ENCODE data around the gene WDR33. TPM values are rescaled to one million over a fixed set of nuclear protein-coding genes. Genes with fewer than 3 reads are reported as not detected.
"Not testable (repeated sequence)": the region's sequence is repeated elsewhere in the genome, so short reads cannot be mapped to it uniquely, and the experiment has no call there.

Gene WDR33
- total RNA-seq, 1 donor from 2014 or later: 60.7 TPM

DNA sequence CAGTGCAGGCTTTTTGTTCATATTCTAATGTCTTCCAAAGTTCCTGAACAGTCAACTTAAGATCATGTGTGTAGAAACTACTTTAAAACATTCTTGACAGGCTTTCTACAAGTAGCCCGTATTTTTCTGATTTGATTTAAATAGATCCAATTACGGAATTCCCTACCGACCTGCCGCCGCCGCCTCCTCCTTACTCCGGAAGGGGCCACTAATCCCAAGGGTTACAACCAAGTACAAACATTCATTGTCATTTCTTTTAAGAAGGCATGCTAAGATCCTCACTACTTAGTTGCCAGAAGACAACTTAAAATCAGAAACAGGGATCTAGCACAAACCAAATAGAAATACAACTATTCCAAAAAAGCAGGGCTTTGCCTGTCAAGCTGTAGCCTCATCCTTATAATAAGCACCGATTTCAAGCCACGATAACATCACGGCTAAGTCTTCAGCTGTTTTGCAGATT, 784 bp downstream of the WDR33 start:
- peak; percentile 34 for DNase-seq (ENCODE audit: low read depth)

DNA sequence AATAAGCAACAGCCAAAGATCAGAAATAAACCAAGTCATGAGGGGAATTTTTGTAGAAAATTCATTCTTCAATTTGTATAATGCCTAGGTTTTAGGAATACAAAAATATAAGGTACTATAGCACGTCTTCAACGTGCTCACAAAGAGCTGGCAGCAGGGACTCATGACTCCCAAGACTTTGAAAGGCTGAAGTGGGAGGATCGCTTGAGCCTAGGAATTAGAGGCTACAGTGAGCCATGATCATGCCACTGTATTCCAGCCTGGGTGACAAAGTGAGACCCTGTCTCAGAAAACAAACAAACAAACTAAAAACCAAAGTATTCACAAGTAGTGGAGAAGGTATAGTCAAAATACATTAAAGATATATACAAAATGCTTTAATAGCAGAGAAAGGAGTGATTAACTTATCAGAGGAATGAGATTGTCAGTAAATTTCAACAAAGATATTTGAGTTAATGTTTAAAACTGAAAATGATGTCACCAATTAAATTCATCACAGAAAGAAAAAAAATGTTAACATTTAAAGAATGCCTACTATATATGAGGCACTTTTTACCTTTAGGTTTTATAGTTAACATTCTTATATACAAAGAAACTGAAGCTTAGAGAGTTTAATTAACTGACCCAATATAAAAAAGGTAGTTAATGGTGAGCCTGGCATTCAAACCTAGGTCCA, 3.2 kb downstream of the WDR33 start:
- DNase-seq (ENCODE audit: low read depth): no peak

DNA sequence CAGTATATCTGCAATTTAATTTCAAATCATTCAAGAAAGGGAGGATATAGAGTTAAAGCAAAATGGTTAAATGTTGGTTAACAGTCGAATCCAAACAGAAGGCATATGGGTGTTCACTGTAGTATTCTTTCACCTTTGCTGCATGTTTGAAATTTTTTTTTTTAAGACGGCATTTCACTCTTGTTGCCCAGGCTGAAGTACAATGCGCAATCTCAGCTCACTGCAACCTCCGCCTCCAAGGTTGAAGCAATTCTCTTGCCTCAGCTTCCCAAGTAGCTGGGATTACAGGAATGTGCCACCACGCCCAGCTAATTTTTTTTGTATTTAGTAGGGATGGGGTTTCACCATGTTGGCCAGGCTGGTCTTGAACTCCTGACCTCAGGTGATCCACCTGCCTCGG, 4.1 kb downstream of the WDR33 start:
- DNase-seq (ENCODE audit: low read depth): not testable (repeated sequence)

DNA sequence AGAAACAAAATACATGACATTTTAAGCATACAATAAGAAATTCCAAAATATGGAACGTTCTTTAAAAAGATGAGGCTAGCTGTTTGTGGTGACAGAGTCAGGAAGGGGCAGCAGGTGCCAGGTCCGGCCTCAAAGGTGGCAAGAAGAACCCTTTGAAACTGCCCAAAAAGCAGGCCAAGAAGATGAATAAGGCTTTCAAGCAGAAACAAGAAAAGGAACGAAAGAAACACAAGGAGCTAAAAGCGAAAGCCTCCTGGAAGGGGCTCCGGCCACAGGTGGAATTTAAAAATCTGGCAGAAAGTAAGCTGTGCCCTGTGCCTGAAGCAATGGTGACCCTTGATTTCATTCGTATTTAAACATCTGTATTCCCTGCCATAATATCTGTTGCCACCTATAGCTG, 5.5 kb downstream of the WDR33 start:
- DNase-seq (ENCODE audit: low read depth): no peak

DNA sequence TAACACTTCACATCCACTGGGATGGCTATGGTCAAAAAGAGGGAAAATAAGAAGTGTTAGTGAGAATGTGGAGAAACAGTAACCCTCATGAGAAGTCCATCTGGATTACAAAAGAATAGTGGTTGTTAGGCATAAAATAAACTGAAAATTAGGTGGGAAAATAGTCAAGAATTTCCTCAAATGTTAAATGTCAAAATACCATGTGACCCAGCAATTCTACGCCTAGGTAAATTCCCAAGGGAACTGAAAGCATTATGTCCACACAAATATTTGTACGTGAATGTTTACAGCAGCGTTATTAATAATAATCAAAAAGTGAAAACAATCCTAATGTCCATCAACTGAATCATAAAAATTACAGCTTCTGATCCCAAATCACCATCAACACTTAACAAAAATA, 11.0 kb downstream of the WDR33 start:
- no peak for DNase-seq (ENCODE audit: low read depth)

DNA sequence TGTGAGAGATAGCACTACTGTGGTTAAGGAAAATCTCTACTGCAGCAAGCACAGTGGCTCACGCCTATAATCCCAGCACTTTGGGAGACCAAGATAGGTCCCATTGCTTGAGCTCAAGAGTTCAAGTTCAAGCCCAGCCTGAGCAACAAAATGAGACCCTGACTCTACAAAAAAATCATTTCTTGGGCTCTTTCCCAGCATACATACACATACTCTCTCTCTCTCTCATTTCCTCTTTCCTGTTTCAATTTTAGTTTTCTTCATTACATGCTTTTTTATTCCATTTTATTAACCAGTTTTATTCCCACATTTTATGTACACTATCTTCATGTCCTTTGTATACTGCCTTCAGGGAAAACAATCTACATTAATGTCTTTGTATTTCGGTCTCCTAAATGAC, 14.6 kb downstream of the WDR33 start:
- no peak for DNase-seq (ENCODE audit: low read depth)

DNA sequence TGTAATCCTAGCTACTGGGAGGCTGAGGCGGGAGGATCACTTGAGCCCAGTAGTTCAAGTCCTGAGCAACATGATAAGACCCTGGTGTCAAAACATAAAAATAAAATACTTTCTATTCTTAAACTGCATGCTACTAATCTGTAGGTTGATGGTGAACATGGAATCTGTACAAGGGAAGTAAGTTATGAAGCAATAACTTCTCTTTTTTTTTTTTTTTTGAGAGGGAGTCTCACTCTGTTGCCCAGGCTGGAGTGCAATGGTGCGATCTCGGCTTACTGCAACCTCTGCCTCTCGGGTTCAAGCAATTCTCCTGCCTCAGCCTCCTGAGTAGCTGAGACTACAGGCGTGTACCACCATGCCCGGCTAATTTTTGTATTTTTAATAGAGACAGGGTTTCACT, 16.1 kb downstream of the WDR33 start:
- not testable (repeated sequence) for DNase-seq (ENCODE audit: low read depth)

DNA sequence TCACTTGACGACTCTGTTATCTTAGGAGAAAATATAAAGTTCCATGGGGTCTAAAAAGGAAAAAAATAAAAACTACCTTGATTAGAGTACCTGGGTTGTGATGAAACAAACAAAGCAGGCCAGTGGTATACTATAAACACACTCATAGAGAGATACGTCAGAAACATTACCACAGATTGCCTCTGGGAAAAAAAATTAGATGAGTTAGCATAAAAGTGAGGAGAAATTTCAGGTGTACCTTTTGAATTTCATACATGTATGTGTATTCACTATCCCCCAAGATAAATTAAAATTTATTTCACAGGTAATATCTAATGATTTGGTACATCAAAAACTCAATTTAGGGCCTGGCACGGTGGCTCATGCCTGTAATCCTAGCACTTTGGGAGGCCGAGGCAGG, 18.2 kb downstream of the WDR33 start:
- DNase-seq (ENCODE audit: low read depth): no peak

DNA sequence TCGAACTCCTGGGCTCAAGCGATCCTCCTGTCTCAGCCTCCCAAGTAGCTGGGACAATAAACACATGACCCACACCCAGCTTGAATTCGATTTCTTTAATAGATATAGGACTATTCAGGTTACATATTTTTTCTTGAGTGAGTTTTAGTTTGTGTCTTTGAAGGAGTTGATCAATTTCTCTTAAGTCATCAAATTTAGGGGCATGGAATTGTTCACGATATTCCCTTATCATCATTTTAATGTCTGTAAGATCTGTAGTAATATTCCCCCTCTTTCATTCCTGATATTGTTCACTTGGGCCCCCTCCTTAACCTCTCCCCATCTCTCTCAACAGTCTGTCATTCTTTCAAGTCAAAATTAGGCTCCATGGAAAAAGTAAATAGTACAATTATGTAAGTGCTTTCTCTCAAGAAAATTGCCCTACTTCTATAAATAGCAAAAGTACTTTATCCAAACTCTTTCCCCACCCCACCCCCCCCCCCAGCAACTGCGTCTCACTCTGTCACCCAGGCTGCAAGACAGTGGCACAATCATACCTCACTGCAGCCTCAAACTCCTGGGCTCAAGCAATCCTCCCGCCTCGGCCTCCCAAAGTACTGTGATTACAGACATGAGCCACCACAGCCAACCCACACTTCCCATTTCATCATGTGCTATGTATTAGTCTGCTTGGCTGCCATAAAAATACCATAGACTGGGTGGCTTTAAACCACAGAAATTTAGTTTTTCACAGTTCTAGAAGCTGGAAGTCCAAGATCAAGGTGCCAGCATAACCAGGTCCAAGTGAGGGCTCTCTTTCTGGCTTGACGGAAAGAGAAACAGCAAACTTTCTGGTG, 20.1 kb downstream of the WDR33 start:
- DNase-seq (ENCODE audit: low read depth): no peak

DNA sequence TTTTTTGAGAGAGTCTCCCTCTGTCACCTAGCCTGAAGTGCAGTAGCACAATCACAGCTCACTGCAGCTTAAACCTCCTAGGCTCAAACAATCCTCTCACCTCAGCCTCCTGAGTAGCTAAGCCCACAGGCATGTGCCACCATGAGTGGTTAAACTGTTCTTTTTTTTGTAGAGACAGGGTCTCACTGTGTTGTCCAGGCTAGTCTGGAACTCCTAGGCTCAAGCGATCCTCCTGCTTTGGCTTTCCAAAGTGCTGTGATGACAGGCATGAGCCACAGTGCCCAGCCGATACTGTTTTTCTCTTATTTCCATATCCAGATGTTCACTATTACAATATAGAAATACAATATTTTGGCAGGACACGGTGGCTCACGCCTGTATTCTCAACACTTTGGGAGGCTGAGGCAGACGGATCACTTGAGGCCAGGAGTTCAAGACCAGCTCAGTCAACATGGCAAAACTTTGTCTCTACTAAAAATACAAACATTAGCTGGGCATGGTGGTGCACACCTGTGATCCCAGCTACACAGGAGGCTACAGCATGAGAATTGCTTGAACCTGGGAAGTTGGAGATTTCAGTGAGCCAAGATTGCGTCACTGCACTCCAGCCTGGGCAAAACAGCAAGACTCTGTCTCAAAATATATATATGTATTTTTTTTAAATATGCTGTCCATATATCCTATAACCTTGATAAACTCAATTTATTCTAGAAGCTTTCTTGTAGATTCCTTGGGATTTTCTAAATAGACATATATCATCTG, 24.7 kb downstream of the WDR33 start:
- DNase-seq (ENCODE audit: low read depth): no peak

DNA sequence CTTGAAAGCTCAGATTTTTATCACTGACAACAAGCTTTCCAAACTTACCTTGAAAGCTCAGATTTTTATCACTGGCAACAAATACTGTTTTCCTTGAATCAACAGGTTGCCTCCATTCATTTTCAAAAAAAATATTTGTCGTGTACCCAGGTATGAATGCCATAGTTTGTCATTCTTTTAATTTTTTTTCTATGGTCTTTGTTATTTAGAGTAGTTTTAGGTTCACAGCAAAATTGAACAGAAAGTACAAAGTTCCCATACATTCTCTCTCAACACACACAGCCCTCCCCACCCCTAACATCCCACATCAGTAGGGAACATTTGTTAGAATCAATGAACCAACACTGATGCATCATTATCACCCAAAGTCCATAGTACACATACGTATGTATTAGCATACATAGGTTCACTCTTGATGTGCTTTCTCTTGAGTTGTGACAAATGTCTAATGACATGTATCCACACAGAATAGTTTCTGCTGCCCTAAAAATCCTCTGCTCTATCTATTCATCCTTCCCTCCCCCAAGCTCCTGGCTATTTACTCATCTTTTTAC, 25.9 kb downstream of the WDR33 start:
- no peak for DNase-seq (ENCODE audit: low read depth)

DNA sequence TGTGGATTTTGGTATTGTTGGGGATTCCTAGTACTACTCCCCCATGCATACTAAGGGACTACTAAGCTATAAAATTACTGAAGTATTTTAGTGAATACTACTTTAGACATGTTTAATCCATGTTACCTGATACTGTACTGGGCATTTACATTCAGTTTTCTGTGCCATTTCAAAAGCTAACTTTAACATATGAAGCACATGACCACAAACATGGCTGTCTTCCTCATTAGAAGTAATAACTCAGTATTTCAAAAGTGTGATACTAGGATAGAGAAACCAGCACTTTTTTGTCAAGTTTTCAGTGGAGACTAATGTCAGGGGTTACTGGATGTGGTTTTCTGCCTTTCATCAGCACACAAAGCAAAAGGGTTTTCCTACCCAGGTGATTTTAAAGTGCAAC, 27.9 kb downstream of the WDR33 start:
- DNase-seq (ENCODE audit: low read depth): no peak

DNA sequence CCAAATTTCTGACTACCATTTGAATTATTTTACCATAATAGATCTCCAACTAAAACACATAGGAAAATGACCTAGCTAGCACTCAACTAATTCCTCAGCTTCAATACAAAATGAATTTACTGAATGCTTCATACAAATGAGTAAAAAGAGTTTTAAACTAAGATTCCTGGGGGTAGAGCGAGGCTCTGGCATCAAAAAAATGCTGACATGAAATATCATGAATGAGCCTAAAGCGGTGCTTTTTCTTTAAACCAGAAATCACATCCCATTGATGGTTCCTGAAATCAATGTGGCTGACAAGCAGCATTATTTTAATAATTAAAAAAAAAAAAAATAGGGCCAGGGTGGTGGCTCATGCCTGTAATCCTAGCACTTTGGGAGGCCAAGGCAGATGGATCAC, 32.1 kb downstream of the WDR33 start:
- DNase-seq (ENCODE audit: low read depth): no peak

DNA sequence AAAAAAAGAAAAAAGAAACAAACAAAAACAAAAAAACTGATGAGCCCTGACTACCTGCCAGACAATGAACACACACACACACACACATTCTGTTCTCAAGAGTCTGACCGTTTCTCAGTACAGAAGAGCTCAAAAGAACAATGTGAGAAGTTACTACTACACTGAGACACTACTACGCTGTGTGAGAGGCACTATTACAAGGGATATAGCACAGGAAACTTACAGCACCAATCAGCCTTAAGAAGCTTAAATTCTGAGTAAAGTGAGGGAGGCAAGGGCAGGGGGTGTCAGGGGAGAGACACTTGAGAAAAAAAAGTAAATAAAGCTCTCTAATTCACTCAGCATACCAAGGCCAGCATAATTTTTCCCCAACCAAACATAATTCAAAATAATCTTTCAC, 32.5 kb downstream of the WDR33 start:
- no peak for DNase-seq (ENCODE audit: low read depth)

DNA sequence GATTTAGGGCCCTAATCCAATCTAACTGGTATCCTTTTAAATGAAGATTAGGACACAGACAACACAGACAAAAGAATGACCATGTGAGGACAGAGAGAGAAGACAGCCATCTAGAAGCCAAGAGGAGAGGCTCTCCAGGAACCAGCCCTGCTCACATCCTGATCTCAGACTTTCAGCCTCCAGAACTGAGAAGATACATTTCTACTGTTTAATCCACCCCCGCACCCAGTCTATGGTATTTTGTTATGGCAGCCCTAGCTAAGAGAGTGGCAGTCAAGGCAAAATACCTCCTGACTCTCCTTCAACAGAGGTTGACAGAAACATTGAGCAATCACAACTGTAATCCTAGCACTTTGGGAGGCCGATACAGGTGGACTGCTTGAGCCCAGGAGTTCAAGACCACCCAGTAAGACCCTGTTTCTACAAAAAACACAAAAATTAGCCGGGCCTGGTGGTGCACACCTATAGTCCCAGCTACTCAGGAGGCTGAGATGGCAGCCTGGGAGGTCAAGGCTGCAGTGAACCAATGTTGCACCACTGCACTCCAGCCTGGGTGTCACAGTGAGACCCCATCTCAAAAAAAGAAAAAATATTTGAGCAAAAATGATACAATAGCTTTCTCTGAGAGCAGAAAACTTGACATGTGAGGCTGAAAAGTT, 34.7 kb downstream of the WDR33 start:
- peak; percentile 11 for DNase-seq (ENCODE audit: low read depth)

DNA sequence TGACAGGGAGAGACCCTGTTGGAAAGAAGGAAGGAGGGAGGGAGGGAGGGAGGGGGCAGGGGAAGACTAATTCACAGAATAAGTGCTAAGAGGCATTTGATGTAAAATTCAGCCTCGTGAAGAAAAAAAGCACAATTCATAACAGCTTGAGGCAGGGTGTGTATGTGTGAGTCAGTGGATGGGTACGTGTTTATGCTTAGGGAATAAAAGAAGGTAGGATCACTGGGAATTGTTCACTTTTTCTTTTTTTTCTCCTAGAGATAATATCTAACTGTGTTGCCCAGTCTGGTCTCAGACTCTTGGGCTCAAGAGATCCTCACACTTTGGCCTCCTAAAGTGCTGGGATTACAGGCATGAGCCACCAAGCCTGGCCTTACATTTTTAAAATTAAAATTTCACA, 39.2 kb downstream of the WDR33 start:
- peak; percentile 33 for DNase-seq (ENCODE audit: low read depth)

DNA sequence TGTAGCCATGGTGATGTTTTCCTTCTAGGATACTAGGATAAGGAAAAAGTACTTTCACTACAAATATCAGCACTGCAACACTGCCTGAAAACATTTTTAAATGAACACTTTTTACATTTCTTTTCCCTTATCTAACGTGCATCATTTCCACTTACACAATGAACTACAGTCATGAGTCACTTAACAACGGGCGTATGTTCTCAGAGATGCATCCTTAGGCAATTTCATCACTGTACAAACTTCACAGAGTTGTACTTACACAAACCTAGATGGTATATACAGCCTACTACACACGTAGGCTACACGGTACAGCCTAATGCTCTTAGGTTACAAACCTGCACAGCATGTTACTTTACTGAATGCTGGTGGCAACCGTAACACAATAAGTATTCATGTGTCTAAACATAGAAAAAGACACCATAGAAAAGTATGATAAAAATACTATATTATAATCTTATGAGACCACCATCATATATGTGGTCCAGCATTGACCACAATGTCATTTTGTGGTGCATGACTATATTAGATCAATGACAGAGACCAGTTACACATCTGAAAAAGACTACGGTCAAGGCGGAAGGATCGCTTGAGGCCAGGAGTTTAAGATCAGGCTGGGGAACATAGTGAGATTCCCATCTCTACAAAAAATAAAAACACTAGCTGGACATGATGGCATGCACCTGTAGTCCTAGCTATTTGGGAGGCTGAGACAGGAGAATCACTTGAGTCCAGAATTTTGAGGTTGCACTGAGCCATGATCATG, 39.8 kb downstream of the WDR33 start:
- peak; percentile 34 for DNase-seq (ENCODE audit: low read depth)

DNA sequence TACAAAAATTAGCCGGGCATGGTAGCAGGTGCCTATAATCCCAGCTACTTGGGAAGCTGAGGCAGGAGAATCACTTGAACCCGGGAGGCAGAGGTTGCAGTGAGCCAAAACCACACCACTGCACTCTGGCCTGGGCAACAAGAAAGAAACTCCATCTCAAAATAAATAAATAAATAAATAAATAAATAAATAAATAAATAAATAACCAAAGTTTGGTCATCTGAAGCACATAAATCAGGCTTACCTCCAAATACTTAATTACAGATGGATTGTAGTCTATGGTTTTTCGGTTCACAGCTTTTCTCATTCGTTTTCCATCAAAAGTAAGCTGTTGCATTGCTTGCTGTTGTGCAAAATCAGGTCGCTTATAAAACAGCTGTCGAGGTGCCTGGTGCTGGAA, 40.4 kb downstream of the WDR33 start:
- not testable (repeated sequence) for DNase-seq (ENCODE audit: low read depth)

DNA sequence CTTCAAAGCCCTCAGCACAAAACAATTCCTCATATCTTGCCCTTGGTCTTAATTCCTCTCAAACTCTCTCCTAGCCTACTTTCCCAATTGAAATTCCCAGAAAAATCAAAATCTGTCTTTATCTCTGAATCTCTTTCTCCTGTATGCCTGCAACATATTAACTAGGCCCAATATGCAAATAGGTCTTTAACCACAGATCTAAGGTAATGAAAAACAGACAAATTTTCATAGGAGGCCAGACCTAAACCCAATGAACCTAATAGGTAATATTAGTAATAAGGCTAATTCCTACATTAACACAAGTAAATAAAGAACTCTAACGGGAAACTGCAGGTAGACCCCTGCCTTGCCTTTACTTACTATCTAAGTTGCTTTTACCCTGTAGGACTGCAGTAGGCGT, 41.4 kb downstream of the WDR33 start:
- DNase-seq (ENCODE audit: low read depth): no peak

DNA sequence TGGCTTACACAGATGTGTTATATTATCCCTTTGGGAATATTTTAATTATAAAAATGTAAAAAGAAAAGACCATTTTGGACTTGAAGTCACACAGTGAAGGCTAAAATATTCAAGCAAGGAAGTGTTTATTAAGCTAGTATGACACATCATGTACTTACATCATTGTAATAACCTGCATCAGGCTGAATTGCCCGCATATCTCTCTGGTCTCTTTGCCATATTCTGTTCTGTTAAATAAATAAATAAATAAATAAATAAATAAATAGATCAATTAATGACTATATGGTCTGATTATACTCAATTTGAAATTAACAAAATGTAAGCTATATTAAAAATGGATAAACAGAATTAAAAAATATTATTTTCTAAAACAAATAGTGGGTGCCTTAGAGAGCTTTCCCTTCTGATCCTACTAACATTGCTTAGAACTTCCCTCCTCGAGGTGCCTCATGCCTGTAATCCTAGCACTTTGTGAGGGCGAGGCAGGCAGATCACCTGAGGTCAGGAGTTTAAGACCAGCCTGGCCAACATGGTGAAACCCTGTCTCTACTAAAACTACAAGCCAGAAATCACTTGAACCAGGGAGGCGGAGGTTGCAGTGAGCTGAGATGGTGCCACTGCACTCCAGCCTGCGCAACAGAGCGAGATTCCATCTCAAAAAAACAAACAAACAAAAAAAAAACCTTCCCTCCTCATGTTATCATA, 42.0 kb downstream of the WDR33 start:
- DNase-seq (ENCODE audit: low read depth): no peak

All from renal cortical epithelial cell (primary cell).